Stimulated activated naive CD8-positive, alpha-beta T cell treated with anti-CD3 and anti-CD28 coated beads, Interleukin-15, amount 100 ng/mL, for 72 hours (primary cell): Measurements from ENCODE around the gene IFRD1.
"Not testable (repeated sequence)": the region's sequence is repeated elsewhere in the genome, so short reads cannot be mapped to it uniquely, and the experiment has no call there.

ENCODE experiments used
- ATAC-seq: fragments of 150-1000 bp; cut with Tn5 transposase; 2 replicates; pipeline ENCODE4 v1.10.0; 2021; ENCODE audit warnings: mild to moderate bottlenecking, moderate library complexity
- DNase-seq, 2 donors: peaks; one replicate each; pipeline ENCODE4 v3.0.0; 2021 to 2022
- H3K27ac Mint-ChIP-seq, 2 donors: one replicate each; pipeline ENCODE4 v1.8.0; 2022; ENCODE audit warnings: mild to moderate bottlenecking in 2 of 2, mixed read lengths in 2 of 2, moderate library complexity in 2 of 2
- H3K27me3 Mint-ChIP-seq: one replicate; pipeline ENCODE4 v1.8.0; 2022; ENCODE audit warnings: mixed read lengths
- H3K4me1 Mint-ChIP-seq: one replicate; pipeline ENCODE4 v1.8.0; 2022; ENCODE audit warnings: mild to moderate bottlenecking, mixed read lengths
- H3K4me3 Mint-ChIP-seq, 2 donors: one replicate each; pipeline ENCODE4 v1.8.0; 2022; ENCODE audit warnings: mild to moderate bottlenecking in 2 of 2, mixed read lengths in 2 of 2, moderate library complexity in 1 of 2
- H3K9me3 Mint-ChIP-seq, 2 donors: one replicate each; pipeline ENCODE4 v1.8.0; 2022; ENCODE audit warnings: mixed read lengths in 2 of 2

Gene IFRD1

DNA sequence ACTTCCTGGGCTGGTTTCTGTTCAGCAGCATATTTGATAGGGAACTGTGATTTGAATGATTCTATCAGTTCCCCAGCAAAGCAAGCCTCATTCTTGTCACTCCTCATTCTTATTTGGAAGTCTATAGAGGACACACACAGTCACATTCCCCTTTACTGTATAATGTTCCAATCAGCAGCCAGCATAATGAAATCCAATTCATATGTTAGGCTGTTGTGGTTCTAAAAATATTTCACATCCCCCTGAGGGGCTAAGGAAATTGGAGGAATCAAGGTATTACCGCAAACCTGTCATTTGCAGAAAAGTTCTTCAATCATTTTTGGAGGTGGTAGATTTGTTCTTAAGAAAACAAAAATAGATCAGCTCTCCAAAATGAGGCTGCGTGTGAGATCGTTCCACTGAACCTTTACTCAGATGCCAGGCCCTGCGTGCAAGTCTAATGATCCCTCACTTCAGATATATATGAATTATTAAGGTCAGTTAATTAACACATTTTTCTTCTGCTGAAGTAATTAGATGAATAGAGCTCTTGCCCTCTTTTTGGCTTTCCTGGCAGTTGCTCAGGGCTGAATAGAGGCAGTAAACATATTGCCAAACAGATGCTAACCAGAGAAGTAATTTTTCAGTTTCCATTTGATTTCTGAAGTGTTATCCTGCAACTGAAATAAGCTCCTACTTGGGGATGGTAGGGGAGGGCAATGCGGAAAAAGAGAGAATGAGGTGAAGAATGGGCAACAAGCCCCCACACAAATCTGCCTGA is 62.4 kb downstream of the IFRD1 start:
- H3K27ac Mint-ChIP-seq, result no peak overlapping the region
- no peak for ATAC-seq
- no peak overlapping the region for H3K4me3 Mint-ChIP-seq
- peaks cover 39% of the 10 kb centered on the region for H3K27me3 Mint-ChIP-seq
- DNase-seq, result no peak
- peaks cover 16% of the 10 kb centered on the region for H3K4me1 Mint-ChIP-seq
- no peaks in the 10 kb centered on the region for H3K9me3 Mint-ChIP-seq

DNA sequence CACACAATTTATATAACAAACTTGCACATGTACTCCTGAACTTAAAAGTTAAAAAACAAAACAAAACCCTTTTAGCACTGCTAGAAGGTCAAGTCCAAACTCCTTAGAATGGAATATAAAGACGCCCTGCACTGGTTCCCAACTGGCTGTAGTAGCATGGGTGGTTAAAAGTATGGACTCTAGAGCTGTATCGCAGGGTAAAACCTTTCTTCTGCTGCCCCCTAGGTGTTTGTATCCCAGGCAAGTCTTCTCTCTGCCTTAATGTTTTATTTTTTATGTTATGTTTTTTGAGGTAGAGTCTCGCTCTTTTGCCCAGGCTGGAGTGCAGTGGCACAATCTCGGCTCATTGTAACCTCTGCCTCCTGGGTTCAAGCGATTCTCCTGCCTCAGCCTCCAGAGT is 65.7 kb downstream of the IFRD1 start:
- ATAC-seq (no peak), DNase-seq (no peak)
- H3K9me3 Mint-ChIP-seq, result no peaks in the 10 kb centered on the region
- peaks cover 36% of the 10 kb centered on the region for H3K27me3 Mint-ChIP-seq
- peaks cover under 1% of the 10 kb centered on the region for H3K4me1 Mint-ChIP-seq
- no peak overlapping the region for H3K27ac Mint-ChIP-seq
- no peak overlapping the region for H3K4me3 Mint-ChIP-seq

DNA sequence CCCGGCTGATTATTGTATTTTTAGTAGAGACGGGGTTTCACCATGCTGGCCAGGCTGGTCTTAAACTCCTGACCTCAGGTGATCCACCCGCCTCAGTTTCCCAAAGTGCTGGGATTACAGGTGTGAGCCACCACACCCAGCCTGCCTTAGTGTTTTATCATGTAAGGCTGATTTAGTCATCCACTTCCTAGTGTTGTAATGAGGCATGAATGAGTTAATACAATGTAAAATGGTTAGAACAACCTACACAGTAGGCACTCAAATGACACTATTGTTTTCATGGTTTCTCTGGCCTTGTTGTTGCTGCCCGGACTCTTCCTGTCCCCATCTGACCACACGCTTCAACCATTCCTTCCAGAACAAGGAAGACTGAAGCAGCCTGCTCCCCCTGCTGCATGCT is 66.2 kb downstream of the IFRD1 start:
- H3K9me3 Mint-ChIP-seq, ATAC-seq, DNase-seq, H3K27ac Mint-ChIP-seq, H3K4me1 Mint-ChIP-seq, H3K4me3 Mint-ChIP-seq: not testable (repeated sequence)
- peaks cover 36% of the 10 kb centered on the region for H3K27me3 Mint-ChIP-seq

DNA sequence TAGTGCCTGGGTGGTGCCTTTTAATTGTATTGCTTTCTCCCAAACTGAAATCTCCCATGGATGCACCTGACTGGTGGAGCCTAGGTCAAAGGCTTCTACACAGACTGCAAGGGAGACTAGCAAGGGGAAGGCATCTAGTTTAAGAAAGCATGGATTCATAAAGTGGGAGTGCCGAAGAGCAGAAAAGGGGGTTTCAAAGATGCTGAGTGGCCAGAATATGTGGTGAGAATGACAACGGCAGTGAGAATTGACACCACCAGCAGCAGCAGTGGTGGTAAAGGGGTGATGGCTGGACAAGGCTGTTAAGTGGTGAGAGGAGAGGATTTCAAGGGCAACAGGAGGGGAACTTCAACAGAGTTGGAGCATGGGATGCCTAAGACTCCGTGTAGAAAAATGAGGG is 67.2 kb downstream of the IFRD1 start:
- Mint-ChIP-seq H3K4me3 (no peak overlapping the region), H3K27me3 (peaks cover 42% of the 10 kb centered on the region), H3K4me1 (no peaks in the 10 kb centered on the region), H3K9me3 (no peaks in the 10 kb centered on the region), H3K27ac (no peak overlapping the region)
- ATAC-seq, result no peak
- DNase-seq, result no peak

DNA sequence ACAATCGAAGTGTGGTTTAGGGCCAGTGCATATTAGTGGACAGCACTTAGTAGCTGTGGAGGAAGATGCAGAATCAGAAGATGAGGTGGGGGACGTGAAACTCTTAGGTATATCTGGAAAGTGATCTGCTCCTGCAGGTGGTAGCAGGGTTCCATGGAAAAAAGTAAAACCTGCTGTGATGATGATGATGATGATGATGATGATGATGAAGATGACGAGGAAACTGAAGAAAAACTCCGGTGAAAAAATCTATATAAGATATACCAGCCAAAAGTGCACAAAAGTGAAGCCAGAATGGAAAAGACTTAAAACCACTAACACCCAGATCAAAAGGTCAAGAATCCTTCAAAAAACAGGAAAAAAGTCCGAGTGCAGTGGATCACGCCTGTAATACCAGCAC is 70.5 kb downstream of the IFRD1 start:
- H3K4me3 Mint-ChIP-seq, result no peak overlapping the region
- no peaks in the 10 kb centered on the region for H3K4me1 Mint-ChIP-seq
- H3K27me3 Mint-ChIP-seq, result peaks cover 51% of the 10 kb centered on the region
- peak overlapping the region in 1 of 2 donors; percentile 1 for H3K27ac Mint-ChIP-seq
- no peaks in the 10 kb centered on the region for H3K9me3 Mint-ChIP-seq
- DNase-seq (no peak), ATAC-seq (no peak)

DNA sequence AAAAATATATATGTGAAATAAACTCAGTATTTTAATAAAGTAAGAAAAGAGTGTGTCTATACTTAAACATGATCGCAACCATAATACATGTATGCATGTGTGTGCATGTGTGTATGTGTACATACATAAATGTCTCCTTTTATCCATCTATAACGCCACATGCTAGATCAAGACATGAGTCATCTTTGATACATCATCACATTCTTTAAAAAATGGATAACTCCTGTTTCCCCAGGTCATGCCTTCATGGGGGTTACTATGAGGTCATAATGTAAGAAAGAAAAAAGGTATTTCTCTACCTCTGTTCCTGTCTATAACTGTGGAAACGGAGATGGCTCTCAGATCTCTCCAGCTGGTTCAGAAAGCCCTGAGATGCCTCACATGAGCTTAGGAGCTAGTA is 71.7 kb downstream of the IFRD1 start:
- no peaks in the 10 kb centered on the region for H3K4me1 Mint-ChIP-seq
- no peak overlapping the region for H3K27ac Mint-ChIP-seq
- no peak overlapping the region for H3K4me3 Mint-ChIP-seq
- no peaks in the 10 kb centered on the region for H3K9me3 Mint-ChIP-seq
- no peak for DNase-seq
- peaks cover 41% of the 10 kb centered on the region for H3K27me3 Mint-ChIP-seq
- no peak for ATAC-seq

DNA sequence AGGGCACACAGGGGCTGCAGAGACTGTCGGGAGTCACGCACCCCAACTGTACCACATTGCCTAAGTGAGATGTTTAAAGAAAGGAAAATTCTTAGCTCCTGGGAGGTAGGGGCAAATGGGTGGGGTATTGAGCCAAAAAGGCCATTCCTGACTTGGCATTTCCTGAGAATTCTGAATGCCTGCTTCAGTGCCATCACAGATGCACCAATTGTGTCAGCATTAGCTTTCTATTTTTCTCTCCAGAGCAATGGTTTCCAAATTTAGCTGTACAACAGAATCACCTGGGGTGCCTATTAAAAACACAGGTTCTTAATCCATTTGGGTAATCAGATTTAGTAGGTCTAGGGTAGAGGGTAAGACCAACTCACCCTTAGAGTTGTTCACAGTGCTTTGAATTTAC is 73.6 kb downstream of the IFRD1 start:
- Mint-ChIP-seq H3K27ac (no peak overlapping the region), H3K9me3 (peaks cover 0 to 3% of the 10 kb centered on the region in 2 donors), H3K4me1 (no peaks in the 10 kb centered on the region), H3K4me3 (no peak overlapping the region), H3K27me3 (peaks cover 25% of the 10 kb centered on the region)
- no peak for DNase-seq
- no peak for ATAC-seq
